GM23338 (cell line): ENCODE results near the gene C1orf50.

Experiments
- CREB1 ChIP-seq: fragments of 250-450 bp; sonication (Bioruptor Pico); IDR thresholded peaks from 2 replicates; pipeline ENCODE4 v1.5.0; 2020; ENCODE audit warnings: low read depth, mild to moderate bottlenecking, moderate library complexity
- EZH2 ChIP-seq: fragments of 200-600 bp; sonication (generic); IDR thresholded peaks from one replicate; pipeline ENCODE4 v1.8.0; 2017; ENCODE audit warnings: antibody characterized with exemption, mild to moderate bottlenecking, low read depth; ENCODE audit not compliant: unreplicated experiment
- EZH2phosphoT487 ChIP-seq: fragments of 200-600 bp; sonication (generic); IDR thresholded peaks from one replicate; pipeline ENCODE4 v1.8.1; 2018; ENCODE audit warnings: antibody characterized with exemption; ENCODE audit not compliant: unreplicated experiment
- JUNB ChIP-seq: IDR thresholded peaks from one replicate; pipeline ENCODE4 v1.6.1; 2016; ENCODE audit warnings: antibody characterized with exemption; ENCODE audit not compliant: unreplicated experiment
- POLR2AphosphoS5 ChIP-seq: IDR thresholded peaks from 2 replicates; pipeline ENCODE4 v1.6.1; 2016; ENCODE audit warnings: antibody characterized with exemption, low read depth
- ZNF114 ChIP-seq: fragments of 250-450 bp; sonication (Bioruptor Pico); IDR thresholded peaks from 2 replicates; pipeline ENCODE4 v1.5.0; 2020; ENCODE audit warnings: mild to moderate bottlenecking, moderate library complexity
- ZNF331 ChIP-seq: fragments of 250-450 bp; sonication (Bioruptor Pico); IDR thresholded peaks from 2 replicates; pipeline ENCODE4 v1.5.0; 2020; ENCODE audit warnings: low read depth, mild to moderate bottlenecking, moderate library complexity
- TF ChIP-seq, protein P1 (sequence below), 2 experiments: fragments of 200-600 bp in 1 of 2; sonication (generic) in 1 of 2; conservative IDR thresholded peaks; 2 replicates each; pipeline versions ENCODE4 v1.5.1 to v1.6.1; 2016 to 2017; ENCODE audit warnings: antibody characterized with exemption in 2 of 2, low read depth in 2 of 2, mild to moderate bottlenecking in 2 of 2, moderate library complexity in 1 of 2
- TF ChIP-seq, protein P2 (sequence below): IDR thresholded peaks from one replicate; pipeline ENCODE4 v1.6.1; 2018; ENCODE audit warnings: antibody characterized with exemption; ENCODE audit not compliant: unreplicated experiment

DNA sequence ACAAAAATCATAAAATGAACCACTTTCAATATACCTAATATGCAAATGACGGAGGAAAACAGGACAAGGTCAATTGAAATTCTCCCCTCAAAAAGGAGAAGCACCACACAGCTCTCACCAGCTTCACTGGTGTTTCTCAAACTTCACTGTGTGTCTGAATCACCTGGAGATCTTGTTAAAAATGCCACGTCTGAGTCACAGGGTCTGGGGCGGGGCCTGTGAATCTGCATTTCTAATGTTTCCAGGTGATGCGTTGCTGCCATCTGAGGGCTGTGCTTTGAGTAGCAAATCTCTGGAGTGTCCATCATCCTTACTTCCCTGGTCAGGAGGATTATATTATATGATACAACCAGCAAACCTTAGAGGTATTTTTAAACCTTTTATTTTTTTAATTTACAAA is 36.1 kb upstream of the C1orf50 start:
- TF ChIP-seq, protein P1, sequence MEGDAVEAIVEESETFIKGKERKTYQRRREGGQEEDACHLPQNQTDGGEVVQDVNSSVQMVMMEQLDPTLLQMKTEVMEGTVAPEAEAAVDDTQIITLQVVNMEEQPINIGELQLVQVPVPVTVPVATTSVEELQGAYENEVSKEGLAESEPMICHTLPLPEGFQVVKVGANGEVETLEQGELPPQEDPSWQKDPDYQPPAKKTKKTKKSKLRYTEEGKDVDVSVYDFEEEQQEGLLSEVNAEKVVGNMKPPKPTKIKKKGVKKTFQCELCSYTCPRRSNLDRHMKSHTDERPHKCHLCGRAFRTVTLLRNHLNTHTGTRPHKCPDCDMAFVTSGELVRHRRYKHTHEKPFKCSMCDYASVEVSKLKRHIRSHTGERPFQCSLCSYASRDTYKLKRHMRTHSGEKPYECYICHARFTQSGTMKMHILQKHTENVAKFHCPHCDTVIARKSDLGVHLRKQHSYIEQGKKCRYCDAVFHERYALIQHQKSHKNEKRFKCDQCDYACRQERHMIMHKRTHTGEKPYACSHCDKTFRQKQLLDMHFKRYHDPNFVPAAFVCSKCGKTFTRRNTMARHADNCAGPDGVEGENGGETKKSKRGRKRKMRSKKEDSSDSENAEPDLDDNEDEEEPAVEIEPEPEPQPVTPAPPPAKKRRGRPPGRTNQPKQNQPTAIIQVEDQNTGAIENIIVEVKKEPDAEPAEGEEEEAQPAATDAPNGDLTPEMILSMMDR (conservative IDR thresholded peaks at IDR 0.05; ENCODE audit: low read depth in 2 of 2): peak; percentile 47 to 74
- TF ChIP-seq EZH2phosphoT487 (no peak), CREB1 (CRISPR knock-in tag) (0 out of 2 replicates have a peak, but pooled peaks have one; percentile 11), EZH2 (no peak), ZNF331 (CRISPR knock-in tag) (no peak), POLR2AphosphoS5 (no peak), JUNB (no peak), ZNF114 (CRISPR knock-in tag) (no peak)
- TF ChIP-seq, protein P2, sequence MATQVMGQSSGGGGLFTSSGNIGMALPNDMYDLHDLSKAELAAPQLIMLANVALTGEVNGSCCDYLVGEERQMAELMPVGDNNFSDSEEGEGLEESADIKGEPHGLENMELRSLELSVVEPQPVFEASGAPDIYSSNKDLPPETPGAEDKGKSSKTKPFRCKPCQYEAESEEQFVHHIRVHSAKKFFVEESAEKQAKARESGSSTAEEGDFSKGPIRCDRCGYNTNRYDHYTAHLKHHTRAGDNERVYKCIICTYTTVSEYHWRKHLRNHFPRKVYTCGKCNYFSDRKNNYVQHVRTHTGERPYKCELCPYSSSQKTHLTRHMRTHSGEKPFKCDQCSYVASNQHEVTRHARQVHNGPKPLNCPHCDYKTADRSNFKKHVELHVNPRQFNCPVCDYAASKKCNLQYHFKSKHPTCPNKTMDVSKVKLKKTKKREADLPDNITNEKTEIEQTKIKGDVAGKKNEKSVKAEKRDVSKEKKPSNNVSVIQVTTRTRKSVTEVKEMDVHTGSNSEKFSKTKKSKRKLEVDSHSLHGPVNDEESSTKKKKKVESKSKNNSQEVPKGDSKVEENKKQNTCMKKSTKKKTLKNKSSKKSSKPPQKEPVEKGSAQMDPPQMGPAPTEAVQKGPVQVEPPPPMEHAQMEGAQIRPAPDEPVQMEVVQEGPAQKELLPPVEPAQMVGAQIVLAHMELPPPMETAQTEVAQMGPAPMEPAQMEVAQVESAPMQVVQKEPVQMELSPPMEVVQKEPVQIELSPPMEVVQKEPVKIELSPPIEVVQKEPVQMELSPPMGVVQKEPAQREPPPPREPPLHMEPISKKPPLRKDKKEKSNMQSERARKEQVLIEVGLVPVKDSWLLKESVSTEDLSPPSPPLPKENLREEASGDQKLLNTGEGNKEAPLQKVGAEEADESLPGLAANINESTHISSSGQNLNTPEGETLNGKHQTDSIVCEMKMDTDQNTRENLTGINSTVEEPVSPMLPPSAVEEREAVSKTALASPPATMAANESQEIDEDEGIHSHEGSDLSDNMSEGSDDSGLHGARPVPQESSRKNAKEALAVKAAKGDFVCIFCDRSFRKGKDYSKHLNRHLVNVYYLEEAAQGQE: no peak
